Mononuclear cell (primary cell): ENCODE measurements around the gene MCEMP1. TPM values are rescaled to one million over a fixed set of nuclear protein-coding genes. Genes with fewer than 3 reads are reported as not detected.

Experiments
- H3K27me3 ChIP-seq: 2 replicates; pipeline ENCODE4 v1.6.0; 2011; ENCODE audit warnings: low read length, control low read depth; ENCODE audit not compliant: insufficient read depth
- H3K4me1 ChIP-seq: 2 replicates; pipeline ENCODE4 v1.5.1; 2011; ENCODE audit warnings: mild to moderate bottlenecking, low read length, control low read depth; ENCODE audit not compliant: insufficient read depth
- H3K4me3 ChIP-seq: 2 replicates; pipeline ENCODE4 v1.5.1; 2011; ENCODE audit warnings: mild to moderate bottlenecking, low read length, moderate library complexity
- H3K9me3 ChIP-seq: 2 replicates; pipeline ENCODE4 v1.5.1; 2011; ENCODE audit warnings: low read depth, mild to moderate bottlenecking, control low read depth, low read length
- total RNA-seq: library from RNA; depleted of rRNA; stranded (reverse); fragments of >200 nt; gene quantifications from one replicate; pipeline ENCODE4 v1.2.3, GENCODE V29; 2012

The MCEMP1 gene
- total RNA-seq, 1 donor, result 1.8 TPM

GRCh38 chr19:7706955-7707456 is 30.1 kb downstream of the MCEMP1 start:
- Histone ChIP-seq H3K9me3 (no peaks in the 10 kb centered on the region), H3K4me1 (peaks cover 87% of the 10 kb centered on the region), H3K27me3 (no peaks in the 10 kb centered on the region), H3K4me3 (no peak overlapping the region)

DNA sequence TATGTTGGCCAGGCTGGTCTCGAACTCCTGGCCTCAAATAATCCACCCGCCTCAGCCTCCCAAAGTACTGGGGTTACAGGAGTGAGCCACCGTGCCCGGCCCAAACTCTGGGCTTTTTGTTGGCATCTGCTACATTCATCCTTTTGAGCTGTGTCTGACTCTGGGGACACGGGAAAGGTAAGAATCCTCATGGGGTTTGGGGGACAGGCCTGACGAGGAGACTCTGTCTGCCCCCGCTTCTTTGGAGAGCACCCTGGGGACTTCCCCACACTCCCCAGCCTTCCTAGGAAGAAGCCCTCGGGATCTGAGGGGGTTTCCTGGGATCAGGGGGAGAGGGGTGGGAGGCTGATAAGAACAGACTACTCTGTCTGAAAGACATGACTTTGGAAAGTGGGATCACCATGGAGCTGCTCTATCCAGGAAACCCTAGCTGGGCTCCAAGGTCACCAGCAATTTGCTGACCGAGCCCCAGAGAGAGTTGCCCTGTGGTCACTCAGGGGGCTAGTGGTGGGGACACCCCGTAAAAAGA is 33.1 kb downstream of the MCEMP1 start:
- H3K4me3 ChIP-seq, result no peak overlapping the region
- H3K4me1 ChIP-seq, result peaks cover 80% of the 10 kb centered on the region
- H3K27me3 ChIP-seq, result no peaks in the 10 kb centered on the region
- no peaks in the 10 kb centered on the region for H3K9me3 ChIP-seq

GRCh38 chr19:7710616-7711015 is 33.7 kb downstream of the MCEMP1 start:
- peaks cover 80% of the 10 kb centered on the region for H3K4me1 ChIP-seq
- no peaks in the 10 kb centered on the region for H3K9me3 ChIP-seq
- no peak overlapping the region for H3K4me3 ChIP-seq
- H3K27me3 ChIP-seq, result no peaks in the 10 kb centered on the region

- Histone ChIP-seq H3K27me3 (no peaks in the 10 kb centered on the region), H3K4me1 (peaks cover 47% of the 10 kb centered on the region), H3K4me3 (no peak overlapping the region), H3K9me3 (no peaks in the 10 kb centered on the region)
These were observed 38.8 kb downstream of the MCEMP1 start for GRCh38 chr19:7715671-7716070.

DNA sequence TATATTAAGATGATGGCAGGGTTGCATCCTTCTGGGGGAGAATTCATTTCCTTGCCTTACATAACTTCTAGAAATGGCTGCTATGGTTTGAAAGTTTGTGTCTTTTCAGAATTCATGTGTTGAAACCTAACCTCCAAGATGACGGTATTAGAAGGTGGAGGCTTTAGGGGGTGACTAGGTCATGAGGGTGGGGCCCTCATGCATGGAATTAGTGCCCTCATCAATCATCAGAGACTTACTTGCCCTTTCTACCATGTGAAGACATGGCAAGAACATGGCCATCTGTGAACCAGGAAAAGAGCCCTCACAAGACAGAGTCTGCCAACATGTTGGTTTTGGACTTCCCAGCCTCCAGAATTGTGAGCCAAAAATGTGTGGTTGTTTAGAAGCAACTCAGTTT is 39.9 kb downstream of the MCEMP1 start:
- Histone ChIP-seq H3K27me3 (no peaks in the 10 kb centered on the region), H3K9me3 (no peaks in the 10 kb centered on the region), H3K4me3 (no peak overlapping the region), H3K4me1 (peaks cover 45% of the 10 kb centered on the region)

- H3K4me1 ChIP-seq, result peaks cover 34% of the 10 kb centered on the region
- no peaks in the 10 kb centered on the region for H3K27me3 ChIP-seq
- H3K4me3 ChIP-seq, result no peak overlapping the region
- H3K9me3 ChIP-seq, result no peaks in the 10 kb centered on the region
These were observed 41.8 kb downstream of the MCEMP1 start for GRCh38 chr19:7718668-7719067.

- H3K4me1 ChIP-seq, result peaks cover 19% of the 10 kb centered on the region
- no peaks in the 10 kb centered on the region for H3K27me3 ChIP-seq
- H3K9me3 ChIP-seq, result no peaks in the 10 kb centered on the region
- H3K4me3 ChIP-seq, result no peak overlapping the region
These were observed 43.5 kb downstream of the MCEMP1 start for GRCh38 chr19:7720351-7720750.

DNA sequence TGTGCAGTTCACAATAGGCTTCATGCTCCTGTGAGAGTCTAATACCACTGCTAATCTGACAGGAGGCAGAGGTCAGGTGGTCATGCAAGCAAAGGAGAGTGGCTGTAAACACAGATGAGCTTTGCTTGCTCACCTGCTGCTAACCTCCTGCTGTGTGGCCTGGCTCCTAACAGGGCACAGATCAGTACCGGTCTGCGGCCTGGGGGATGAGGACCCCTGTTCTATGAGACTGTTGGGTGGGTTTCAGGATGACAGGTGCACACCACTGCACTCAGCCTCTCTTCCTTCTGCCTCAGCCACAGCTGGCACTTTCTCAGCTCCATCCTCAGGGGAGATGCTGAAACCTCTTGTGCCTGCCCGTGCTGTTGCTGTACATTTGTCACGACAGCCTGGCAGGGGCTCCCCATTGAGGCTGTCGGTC is 45.4 kb downstream of the MCEMP1 start:
- Histone ChIP-seq H3K4me3 (no peak overlapping the region), H3K4me1 (peaks cover 12% of the 10 kb centered on the region), H3K27me3 (no peaks in the 10 kb centered on the region), H3K9me3 (no peaks in the 10 kb centered on the region)

DNA sequence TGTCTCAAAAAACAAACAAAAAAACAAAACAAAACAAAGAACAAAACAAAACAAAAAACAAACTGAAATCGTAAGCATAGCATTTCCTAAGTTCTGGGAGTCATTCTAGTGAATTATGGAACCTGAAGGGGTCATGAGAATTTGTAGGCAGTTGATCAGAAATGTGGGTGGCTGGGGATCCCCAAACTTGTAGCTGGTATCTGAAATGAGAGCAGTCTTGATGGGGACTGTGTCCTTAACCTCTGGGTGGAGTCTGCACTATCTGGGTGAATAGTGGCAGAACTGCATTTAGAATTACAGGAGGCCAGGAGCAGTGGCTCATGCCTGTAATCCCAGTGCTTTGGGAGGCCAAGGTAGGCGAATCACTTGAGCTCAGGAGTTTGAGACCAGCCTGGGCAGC is 48.9 kb downstream of the MCEMP1 start:
- H3K4me1 ChIP-seq, result peaks cover 21% of the 10 kb centered on the region
- peaks cover 16% of the 10 kb centered on the region for H3K27me3 ChIP-seq

DNA sequence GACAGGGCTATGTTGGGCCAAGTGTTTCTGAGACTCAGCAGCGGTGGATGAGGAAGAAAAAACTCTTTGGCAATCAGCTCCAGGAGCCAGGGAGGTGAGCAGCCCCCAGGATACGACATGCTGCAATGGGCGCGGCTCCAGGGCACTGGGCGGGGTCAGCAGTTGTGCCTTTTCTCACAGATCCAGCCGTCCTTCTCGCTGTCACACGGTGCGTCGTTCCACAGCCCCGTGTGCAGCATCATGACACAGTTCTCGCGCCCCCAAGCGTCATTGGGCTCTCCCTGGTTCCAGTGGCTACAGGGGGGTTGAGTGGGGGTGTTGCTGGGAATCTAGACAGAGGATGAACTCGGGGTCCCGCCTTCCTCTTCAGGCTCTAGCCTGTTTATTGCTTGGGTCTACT is 52.3 kb downstream of the MCEMP1 start:
- Histone ChIP-seq H3K4me3 (no peak overlapping the region), H3K4me1 (peaks cover 31% of the 10 kb centered on the region), H3K27me3 (peaks cover 16% of the 10 kb centered on the region), H3K9me3 (no peaks in the 10 kb centered on the region)

More for the DNA sequence above, 48.9 kb downstream of the MCEMP1 start:
- Histone ChIP-seq H3K4me3 (no peak overlapping the region), H3K9me3 (no peaks in the 10 kb centered on the region)

Other genes with a start within 250 kb of the MCEMP1 start
- 0.21 TPM for gene PEX11G, start 188.1 kb upstream of the MCEMP1 start, total RNA-seq
- 4.0 TPM for gene ZNF358, start 161.0 kb upstream of the MCEMP1 start, total RNA-seq
- gene MCOLN1, start 154.5 kb upstream of the MCEMP1 start, total RNA-seq, result 7.9 TPM
- gene PNPLA6, start 141.4 kb upstream of the MCEMP1 start, total RNA-seq, result 54.3 TPM
- gene CAMSAP3, start 81.2 kb upstream of the MCEMP1 start, total RNA-seq, result 0.10 TPM
- gene XAB2, start 47.5 kb upstream of the MCEMP1 start, total RNA-seq, result 53.2 TPM
- gene PET100, start 47.3 kb upstream of the MCEMP1 start, total RNA-seq, result 14.3 TPM
- 0.63 TPM for gene PCP2, start 43.4 kb upstream of the MCEMP1 start, total RNA-seq
- 89.7 TPM for gene STXBP2, start 40.0 kb upstream of the MCEMP1 start, total RNA-seq
- gene RETN, start 8.0 kb upstream of the MCEMP1 start, total RNA-seq, result 47.2 TPM
- gene TRAPPC5, start 3.7 kb downstream of the MCEMP1 start, total RNA-seq, result 25.5 TPM
- gene FCER2, start 25.0 kb downstream of the MCEMP1 start, total RNA-seq, result 25.4 TPM
- gene CLEC4G, start 55.0 kb downstream of the MCEMP1 start, total RNA-seq, result 0.63 TPM
- gene CD209, start 70.4 kb downstream of the MCEMP1 start, total RNA-seq, result 0.21 TPM
- gene CLEC4M, start 86.2 kb downstream of the MCEMP1 start, total RNA-seq, result not detected
- gene EVI5L, start 153.1 kb downstream of the MCEMP1 start, total RNA-seq, result 17.2 TPM
- 0.10 TPM for gene PRR36, start 197.3 kb downstream of the MCEMP1 start, total RNA-seq
- gene LRRC8E, start 211.4 kb downstream of the MCEMP1 start, total RNA-seq, result not detected
- 23.2 TPM for gene MAP2K7, start 226.8 kb downstream of the MCEMP1 start, total RNA-seq
- gene TGFBR3L, start 237.7 kb downstream of the MCEMP1 start, total RNA-seq, result 0.10 TPM
- 8.6 TPM for gene SNAPC2, start 243.2 kb downstream of the MCEMP1 start, total RNA-seq
- not detected for gene CTXN1, start 249.0 kb downstream of the MCEMP1 start, total RNA-seq